T47D (cell line): Measurements from ENCODE around the gene ANO1.
A peak's percentile ranks its signal among the peaks of the same experiment; 100 is the strongest.
"Not testable (repeated sequence)": the region's sequence is repeated elsewhere in the genome, so short reads cannot be mapped to it uniquely, and the experiment has no call there.

Experiments used
- DNase-seq, 2 experiments: peaks; one replicate each; pipeline versions ENCODE4 v3.0.0 to v3.0.0-alpha.2; 2011 to 2012; ENCODE audit warnings: low read depth in 1 of 2, low spot score in 1 of 2
- JUND ChIP-seq: IDR thresholded peaks from 2 replicates; pipeline ENCODE4 v1.6.1; 2012; ENCODE audit warnings: low read depth
- in situ Hi-C: cut with HindIII; loops from 2 replicates; pipeline ENCODE4 v1.10.0; 2016; ENCODE audit warnings: low sequenced_read_pairs, low pct_unique_long_range_greater_than_20kb

The ANO1 gene

GRCh38 chr11:70078095-70078780 is at the start of gene ANO1:
Gene ANO1, plus strand, starts transcription at chr11:70078317. Its CDS starts 290 bp downstream, at chr11:70078607.
- no peak for TF ChIP-seq JUND
- DNase-seq: peak; percentile 33 to 79
- in situ Hi-C loops: no loop called here

GRCh38 chr11:70029115-70029860 is 48.8 kb upstream of the ANO1 start:
- TF ChIP-seq JUND: no peak
- no peak for DNase-seq

GRCh38 chr11:70029861-70030380 is 48.2 kb upstream of the ANO1 start:
- DNase-seq: no peak
- no peak for TF ChIP-seq JUND
- in situ Hi-C loops: no loop called here

More at GRCh38 chr11:70029115-70029860, 48.8 kb upstream of the ANO1 start:
- in situ Hi-C loops: no loop called here

- no peak for TF ChIP-seq JUND
- DNase-seq: no peak
- in situ Hi-C loops: no loop called here
These were observed 47.7 kb upstream of the ANO1 start for GRCh38 chr11:70030412-70030811.

- in situ Hi-C loops: no loop called here
- no peak for TF ChIP-seq JUND
- DNase-seq: no peak
These were observed 46.3 kb upstream of the ANO1 start for GRCh38 chr11:70031631-70032469.

- in situ Hi-C loops: no loop called here
- no peak for TF ChIP-seq JUND
- DNase-seq: no peak
These were observed 45.7 kb upstream of the ANO1 start for GRCh38 chr11:70032470-70032795.

- TF ChIP-seq JUND: no peak
- DNase-seq: no peak
- in situ Hi-C loops: no loop called here
These were observed 45.0 kb upstream of the ANO1 start for GRCh38 chr11:70032943-70033710.

- no peak for DNase-seq
- in situ Hi-C loops: no loop called here
- no peak for TF ChIP-seq JUND
These were observed 44.4 kb upstream of the ANO1 start for GRCh38 chr11:70033711-70034070.

- no peak for TF ChIP-seq JUND
- in situ Hi-C loops: no loop called here
- peak in 1 of 2 experiments; percentile 35 for DNase-seq
These were observed 43.3 kb upstream of the ANO1 start for GRCh38 chr11:70034740-70035365.

- in situ Hi-C loops, DNase-seq: not testable (repeated sequence)
These were observed 42.5 kb upstream of the ANO1 start for GRCh38 chr11:70035665-70036064.

- TF ChIP-seq JUND: no peak
- no peak for DNase-seq
- in situ Hi-C loops: no loop called here
These were observed 40.9 kb upstream of the ANO1 start for GRCh38 chr11:70036971-70037882.
